ENCODE measurements around the gene ZNF554. TPM values are rescaled to one million over a fixed set of nuclear protein-coding genes. Genes with fewer than 3 reads are reported as not detected.

Gene ZNF554
- total and polyA plus RNA-seq, 2 experiments from 2014 or later = 2.0 to 7.5 TPM

GRCh38 chr19:2790194-2790556 lies 29.5 kb upstream of the ZNF554 start (continued):
- TF ChIP-seq, protein P1, sequence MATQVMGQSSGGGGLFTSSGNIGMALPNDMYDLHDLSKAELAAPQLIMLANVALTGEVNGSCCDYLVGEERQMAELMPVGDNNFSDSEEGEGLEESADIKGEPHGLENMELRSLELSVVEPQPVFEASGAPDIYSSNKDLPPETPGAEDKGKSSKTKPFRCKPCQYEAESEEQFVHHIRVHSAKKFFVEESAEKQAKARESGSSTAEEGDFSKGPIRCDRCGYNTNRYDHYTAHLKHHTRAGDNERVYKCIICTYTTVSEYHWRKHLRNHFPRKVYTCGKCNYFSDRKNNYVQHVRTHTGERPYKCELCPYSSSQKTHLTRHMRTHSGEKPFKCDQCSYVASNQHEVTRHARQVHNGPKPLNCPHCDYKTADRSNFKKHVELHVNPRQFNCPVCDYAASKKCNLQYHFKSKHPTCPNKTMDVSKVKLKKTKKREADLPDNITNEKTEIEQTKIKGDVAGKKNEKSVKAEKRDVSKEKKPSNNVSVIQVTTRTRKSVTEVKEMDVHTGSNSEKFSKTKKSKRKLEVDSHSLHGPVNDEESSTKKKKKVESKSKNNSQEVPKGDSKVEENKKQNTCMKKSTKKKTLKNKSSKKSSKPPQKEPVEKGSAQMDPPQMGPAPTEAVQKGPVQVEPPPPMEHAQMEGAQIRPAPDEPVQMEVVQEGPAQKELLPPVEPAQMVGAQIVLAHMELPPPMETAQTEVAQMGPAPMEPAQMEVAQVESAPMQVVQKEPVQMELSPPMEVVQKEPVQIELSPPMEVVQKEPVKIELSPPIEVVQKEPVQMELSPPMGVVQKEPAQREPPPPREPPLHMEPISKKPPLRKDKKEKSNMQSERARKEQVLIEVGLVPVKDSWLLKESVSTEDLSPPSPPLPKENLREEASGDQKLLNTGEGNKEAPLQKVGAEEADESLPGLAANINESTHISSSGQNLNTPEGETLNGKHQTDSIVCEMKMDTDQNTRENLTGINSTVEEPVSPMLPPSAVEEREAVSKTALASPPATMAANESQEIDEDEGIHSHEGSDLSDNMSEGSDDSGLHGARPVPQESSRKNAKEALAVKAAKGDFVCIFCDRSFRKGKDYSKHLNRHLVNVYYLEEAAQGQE (IDR thresholded peaks at IDR 0.05; ENCODE audit: unreplicated experiment) = no peak
- TF ChIP-seq ZNF114 (CRISPR knock-in tag; IDR thresholded peaks at IDR 0.05) = no peak

DNA sequence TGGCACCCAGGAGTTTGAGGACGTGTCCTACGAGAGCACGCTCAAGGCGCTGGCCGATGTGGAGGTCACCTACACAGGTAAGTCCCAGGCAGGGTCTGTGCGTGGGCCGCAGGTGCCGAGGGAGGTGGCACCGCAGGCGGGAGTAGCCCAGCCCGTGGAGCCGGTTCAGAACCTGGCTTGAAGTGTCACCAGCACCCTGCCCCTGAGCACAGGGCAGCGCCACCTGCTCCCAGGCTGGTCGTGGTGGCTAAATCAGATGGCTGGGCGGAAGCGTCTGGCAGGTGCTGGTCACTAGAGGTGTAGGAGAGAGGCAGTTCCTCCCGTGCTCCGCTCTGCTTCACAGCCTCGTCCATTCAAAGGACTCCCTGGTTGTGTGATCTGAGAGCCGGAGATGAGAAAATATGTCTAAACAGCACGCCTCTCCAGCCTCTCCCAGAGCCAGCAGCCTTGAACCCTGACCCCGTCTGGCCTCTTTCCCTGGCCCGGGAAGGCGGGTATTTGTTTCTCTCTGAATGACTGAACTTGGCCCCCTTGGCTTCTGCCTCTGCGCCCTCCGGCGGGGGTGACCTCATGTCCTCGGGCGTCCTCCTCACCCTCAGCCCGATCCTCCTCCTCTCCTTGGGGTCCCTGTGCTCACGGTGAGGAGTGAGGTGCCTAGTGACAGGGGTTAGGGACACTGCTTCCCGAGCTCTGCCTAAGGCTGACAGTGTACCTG lies 29.0 kb upstream of the ZNF554 start:
- Histone ChIP-seq H3K79me2 (replicated peaks; ENCODE audit: insufficient read depth) (peaks cover 49% of the 10 kb centered on the region), H3K9me2 (ENCODE audit: insufficient read depth) (no peaks in the 10 kb centered on the region), H3K4me2 (no peak overlapping the region), H4K20me1 (replicated peaks; ENCODE audit: insufficient read depth) (peaks cover 16% of the 10 kb centered on the region; the same call in 1 of the 2 replicates), H3F3A (replicated peaks; ENCODE audit: low read depth) (no peaks in the 10 kb centered on the region), H3K27me3 (ENCODE audit: insufficient read depth) (no peaks in the 10 kb centered on the region), H3K27ac (ENCODE audit: low read depth) (no peak overlapping the region), H3K36me3 (ENCODE audit: insufficient read depth) (peaks cover 11% of the 10 kb centered on the region), H3K4me3 (no peak overlapping the region), H2AFZ (no peak overlapping the region), H3K4me1 (ENCODE audit: insufficient read depth) (peaks cover 5% of the 10 kb centered on the region)
- TF ChIP-seq NANOG (IDR thresholded peaks at IDR 0.05; ENCODE audit: borderline replicate concordance) (no peak), ZNF462 (CRISPR knock-in tag; IDR thresholded peaks at IDR 0.05) (no peak), ETS1 (IDR thresholded peaks at IDR 0.05) (no peak), ZNF114 (CRISPR knock-in tag; IDR thresholded peaks at IDR 0.05) (no peak), STAT1 (IDR thresholded peaks at IDR 0.05; ENCODE audit: unreplicated experiment) (no peak), CREB1 (CRISPR knock-in tag; IDR thresholded peaks at IDR 0.05; ENCODE audit: low read depth) (no peak), EZH2phosphoT487 (IDR thresholded peaks at IDR 0.05; ENCODE audit: unreplicated experiment) (no peak), EZH2 (IDR thresholded peaks at IDR 0.05; ENCODE audit: low read depth, unreplicated experiment) (no peak), JUNB (IDR thresholded peaks at IDR 0.05; ENCODE audit: unreplicated experiment) (no peak)
- TF ChIP-seq, protein P1 (IDR thresholded peaks at IDR 0.05; ENCODE audit: unreplicated experiment) = no peak
- Mint-ChIP-seq H3K27me3 (ENCODE audit: insufficient read depth, low read depth, poor library complexity) (peaks cover 13% of the 10 kb centered on the region), H3K4me3 (no peak overlapping the region), H3K9me3 (no peaks in the 10 kb centered on the region), H3K4me1 (peaks cover 16% of the 10 kb centered on the region; the same call in 2 of the 3 replicates), H3K36me3 (ENCODE audit: low read depth) (peaks cover 59% of the 10 kb centered on the region), H3K27ac (no peak overlapping the region)
- DNase-seq (ENCODE audit: low spot score) (no peak), ATAC-seq (no peak)

Measured in GM23338 (cell line).